Measurements from ENCODE around the gene ALAD. TPM values are rescaled to one million over a fixed set of nuclear protein-coding genes. Genes with fewer than 3 reads are reported as not detected.

The ALAD gene
- total RNA-seq, 4 donors from 2014 or later = 19.1 to 52.0 (median 33.5) TPM

Other genes starting within 250 kb of the ALAD start
- 10 to 100 TPM; 17.7 to 23.3 (median 20.5) TPM for gene FKBP15, start 180.0 kb downstream of the ALAD start, total RNA-seq
- gene SLC31A1, start 179.7 kb downstream of the ALAD start, total RNA-seq = 10 to 100 TPM; 11.0 to 23.4 (median 17.8) TPM
- 10 to 100 TPM; 20.5 to 42.4 (median 26.5) TPM for gene CDC26, start 125.7 kb downstream of the ALAD start, total RNA-seq
- gene PRPF4, start 125.6 kb downstream of the ALAD start, total RNA-seq = 10 to 100 TPM; 11.4 to 19.0 (median 17.4) TPM
- 1 to 10 TPM in 3 of 4 donors, not detected in 1; 2.1 to 6.0 (median 3.4) TPM for gene RNF183, start 97.9 kb downstream of the ALAD start, total RNA-seq
- 1 to 10 TPM; 1.1 to 1.9 (median 1.5) TPM for gene WDR31, start 61.0 kb downstream of the ALAD start, total RNA-seq
- gene BSPRY, start 51.7 kb downstream of the ALAD start, total RNA-seq = 10 to 100 TPM; 18.1 to 50.1 (median 37.6) TPM
- 10 to 100 TPM; 35.9 to 84.2 (median 46.4) TPM for gene HDHD3, start 24.3 kb downstream of the ALAD start, total RNA-seq
- 10 to 100 TPM; 16.6 to 61.4 (median 51.9) TPM for gene POLE3, start 9.4 kb upstream of the ALAD start, total RNA-seq
- gene C9orf43, start 9.5 kb upstream of the ALAD start, total RNA-seq = under 1 TPM; 0.32 to 0.79 (median 0.38) TPM
- 10 to 100 TPM in 3 of 4 donors, 1 to 10 TPM in 1; 9.7 to 16.3 (median 12.7) TPM for gene RGS3, start 62.4 kb upstream of the ALAD start, total RNA-seq